WTC11 (cell line): Measurements from ENCODE around the gene FARSA. TPM values are rescaled to one million over a fixed set of nuclear protein-coding genes. Genes with fewer than 3 reads are reported as not detected.
A peak's percentile ranks its signal among the peaks of the same experiment; 100 is the strongest.

Experiments
- ATAC-seq: fragments of 200-7000 bp; cut with Tn5 transposase; 2 replicates; pipeline ENCODE4 v1.10.0; 2021; ENCODE audit warnings: mild to moderate bottlenecking, moderate library complexity
- CTCF ChIA-PET: fragments of 300-600 bp; sonication (Branson Sonifier 250); formaldehyde crosslinking; loops from one replicate; lab custom pipeline; 2021; ENCODE audit warnings: antibody characterized with exemption; lab: Charles Lee
- POLR2A ChIA-PET: fragments of 350-600 bp; sonication (Branson Sonifier 250); formaldehyde crosslinking; loops from one replicate; lab custom pipeline; 2021; ENCODE audit warnings: antibody characterized with exemption; lab: Charles Lee
- DNase-seq: peaks from one replicate; pipeline ENCODE4 v3.0.0; 2021; ENCODE audit warnings: low spot score
- H3K27ac Mint-ChIP-seq: 2 replicates; pipeline ENCODE4 v1.8.0; 2021; ENCODE audit warnings: mixed read lengths
- H3K27me3 Mint-ChIP-seq: 2 replicates; pipeline ENCODE4 v1.8.0; 2021; ENCODE audit warnings: low read depth, mild to moderate bottlenecking, moderate library complexity, mixed read lengths
- H3K36me3 Mint-ChIP-seq: 2 replicates; pipeline ENCODE4 v1.8.0; 2021; ENCODE audit warnings: mixed read lengths
- H3K4me1 Mint-ChIP-seq: 2 replicates; pipeline ENCODE4 v1.8.0; 2022; ENCODE audit warnings: mixed read lengths
- H3K4me3 Mint-ChIP-seq: 2 replicates; pipeline ENCODE4 v1.8.0; 2021; ENCODE audit warnings: mild to moderate bottlenecking, moderate library complexity, mixed read lengths
- H3K9me3 Mint-ChIP-seq: 2 replicates; pipeline ENCODE4 v1.8.0; 2021; ENCODE audit warnings: mixed read lengths
- ATF1 ChIP-seq: sonication (generic); formaldehyde crosslinking; IDR thresholded peaks from 2 replicates; pipeline ENCODE4 v1.8.1; 2023; ENCODE audit warnings: mild to moderate bottlenecking, moderate library complexity, missing genetic modification reagents
- CBFB ChIP-seq: sonication (generic); formaldehyde crosslinking; IDR thresholded peaks from 2 replicates; pipeline ENCODE4 v1.8.1; 2022; ENCODE audit warnings: mild to moderate bottlenecking, low read depth, missing genetic modification reagents
- CREB1 ChIP-seq: sonication (generic); formaldehyde crosslinking; IDR thresholded peaks from 2 replicates; pipeline ENCODE4 v1.8.0; 2023; ENCODE audit warnings: mild to moderate bottlenecking, missing genetic modification reagents
- GABPB1 ChIP-seq: sonication (generic); formaldehyde crosslinking; IDR thresholded peaks from 2 replicates; pipeline ENCODE4 v1.8.1; 2023; ENCODE audit warnings: mild to moderate bottlenecking, missing genetic modification reagents
- GRHL2 ChIP-seq: fragments of 250-450 bp; sonication (Bioruptor Pico); IDR thresholded peaks from 2 replicates; pipeline ENCODE4 v1.8.0; 2022; ENCODE audit warnings: mild to moderate bottlenecking, moderate library complexity; ENCODE audit not compliant: insufficient replicate concordance, severe bottlenecking
- HMGA2 ChIP-seq: fragments of 250-450 bp; sonication (Bioruptor Pico); IDR thresholded peaks from 2 replicates; pipeline ENCODE4 v1.4.0; 2021; ENCODE audit warnings: mild to moderate bottlenecking, moderate library complexity
- JUN ChIP-seq: sonication (generic); formaldehyde crosslinking; IDR thresholded peaks from 2 replicates; pipeline ENCODE4 v1.8.0; 2023; ENCODE audit warnings: mild to moderate bottlenecking, missing genetic modification reagents
- NR2C2 ChIP-seq: sonication (generic); formaldehyde crosslinking; IDR thresholded peaks from 2 replicates; pipeline ENCODE4 v1.8.0; 2022; ENCODE audit warnings: mild to moderate bottlenecking, missing genetic modification reagents
- OVOL2 ChIP-seq: fragments of 250-450 bp; sonication (Bioruptor Pico); IDR thresholded peaks from 2 replicates; pipeline ENCODE4 v1.9.0; 2021; ENCODE audit warnings: mild to moderate bottlenecking, borderline replicate concordance
- RORB ChIP-seq: fragments of 250-450 bp; sonication (Bioruptor Pico); IDR thresholded peaks from 2 replicates; pipeline ENCODE4 v1.9.0; 2021; ENCODE audit warnings: mild to moderate bottlenecking
- SMAD3 ChIP-seq: sonication (generic); formaldehyde crosslinking; IDR thresholded peaks from 2 replicates; pipeline ENCODE4 v1.8.0; 2022; ENCODE audit warnings: missing genetic modification reagents, mild to moderate bottlenecking, borderline replicate concordance
- SP1 ChIP-seq: sonication (generic); formaldehyde crosslinking; conservative IDR thresholded peaks from 2 replicates; pipeline ENCODE4 v1.8.1; 2022; ENCODE audit warnings: missing genetic modification reagents
- ZNF121 ChIP-seq: sonication (generic); formaldehyde crosslinking; IDR thresholded peaks from 2 replicates; pipeline ENCODE4 v1.8.0; 2023; ENCODE audit warnings: missing genetic modification reagents
- ZNF219 ChIP-seq: sonication (generic); formaldehyde crosslinking; IDR thresholded peaks from 2 replicates; pipeline ENCODE4 v1.8.0; 2023; ENCODE audit warnings: missing genetic modification reagents, mild to moderate bottlenecking, borderline replicate concordance
- ZNF232 ChIP-seq: sonication (generic); formaldehyde crosslinking; IDR thresholded peaks from 2 replicates; pipeline ENCODE4 v1.8.0; 2022; ENCODE audit warnings: mild to moderate bottlenecking, missing genetic modification reagents
- ZNF317 ChIP-seq: sonication (generic); formaldehyde crosslinking; IDR thresholded peaks from 2 replicates; pipeline ENCODE4 v1.8.1; 2023; ENCODE audit warnings: low read depth, mild to moderate bottlenecking, moderate library complexity, missing genetic modification reagents, borderline replicate concordance
- ZNF396 ChIP-seq: fragments of 250-450 bp; sonication (Bioruptor Pico); IDR thresholded peaks from 2 replicates; pipeline ENCODE4 v1.8.0; 2021; ENCODE audit warnings: mild to moderate bottlenecking, moderate library complexity, borderline replicate concordance
- total RNA-seq: library from RNA; stranded (reverse); gene quantifications from 3 replicates; pipeline ENCODE4 v1.2.3, GENCODE V29; 2021
- TF ChIP-seq, protein P1 (sequence below): sonication (generic); formaldehyde crosslinking; conservative IDR thresholded peaks from 2 replicates; pipeline ENCODE4 v1.8.1; 2022; ENCODE audit warnings: mild to moderate bottlenecking, missing genetic modification reagents
- TF ChIP-seq, protein P2 (sequence below): sonication (generic); formaldehyde crosslinking; IDR thresholded peaks from 2 replicates; pipeline ENCODE4 v1.8.1; 2023; ENCODE audit warnings: mild to moderate bottlenecking, missing genetic modification reagents
- TF ChIP-seq, protein P3 (sequence below): sonication (generic); formaldehyde crosslinking; conservative IDR thresholded peaks from 2 replicates; pipeline ENCODE4 v1.8.1; 2023; ENCODE audit warnings: mild to moderate bottlenecking, low read depth, missing genetic modification reagents, moderate library complexity
- TF ChIP-seq, protein P4 (sequence below): fragments of 250-450 bp; sonication (Bioruptor Pico); IDR thresholded peaks from 2 replicates; pipeline ENCODE4 v1.9.0; 2021; ENCODE audit warnings: moderate library complexity, mild to moderate bottlenecking, inconsistent platforms, borderline replicate concordance
- TF ChIP-seq, protein P5 (sequence below): sonication (generic); formaldehyde crosslinking; IDR thresholded peaks from 2 replicates; pipeline ENCODE4 v1.8.1; 2022; ENCODE audit warnings: missing genetic modification reagents, borderline replicate concordance
- TF ChIP-seq, protein P6 (sequence below): sonication (generic); formaldehyde crosslinking; IDR thresholded peaks from 2 replicates; pipeline ENCODE4 v1.8.1; 2022; ENCODE audit warnings: mild to moderate bottlenecking, missing genetic modification reagents, moderate library complexity, borderline replicate concordance
- TF ChIP-seq, protein P7 (sequence below): sonication (generic); formaldehyde crosslinking; IDR thresholded peaks from 2 replicates; pipeline ENCODE4 v1.8.1; 2022; ENCODE audit warnings: low read depth, mild to moderate bottlenecking, moderate library complexity, missing genetic modification reagents, borderline replicate concordance
- TF ChIP-seq, protein P8 (sequence below): sonication (generic); formaldehyde crosslinking; IDR thresholded peaks from 2 replicates; pipeline ENCODE4 v1.8.1; 2023; ENCODE audit warnings: mild to moderate bottlenecking, moderate library complexity, missing genetic modification reagents

FARSA gene
- total RNA-seq, 1 experiment from 2014 or later = 108 TPM

DNA sequence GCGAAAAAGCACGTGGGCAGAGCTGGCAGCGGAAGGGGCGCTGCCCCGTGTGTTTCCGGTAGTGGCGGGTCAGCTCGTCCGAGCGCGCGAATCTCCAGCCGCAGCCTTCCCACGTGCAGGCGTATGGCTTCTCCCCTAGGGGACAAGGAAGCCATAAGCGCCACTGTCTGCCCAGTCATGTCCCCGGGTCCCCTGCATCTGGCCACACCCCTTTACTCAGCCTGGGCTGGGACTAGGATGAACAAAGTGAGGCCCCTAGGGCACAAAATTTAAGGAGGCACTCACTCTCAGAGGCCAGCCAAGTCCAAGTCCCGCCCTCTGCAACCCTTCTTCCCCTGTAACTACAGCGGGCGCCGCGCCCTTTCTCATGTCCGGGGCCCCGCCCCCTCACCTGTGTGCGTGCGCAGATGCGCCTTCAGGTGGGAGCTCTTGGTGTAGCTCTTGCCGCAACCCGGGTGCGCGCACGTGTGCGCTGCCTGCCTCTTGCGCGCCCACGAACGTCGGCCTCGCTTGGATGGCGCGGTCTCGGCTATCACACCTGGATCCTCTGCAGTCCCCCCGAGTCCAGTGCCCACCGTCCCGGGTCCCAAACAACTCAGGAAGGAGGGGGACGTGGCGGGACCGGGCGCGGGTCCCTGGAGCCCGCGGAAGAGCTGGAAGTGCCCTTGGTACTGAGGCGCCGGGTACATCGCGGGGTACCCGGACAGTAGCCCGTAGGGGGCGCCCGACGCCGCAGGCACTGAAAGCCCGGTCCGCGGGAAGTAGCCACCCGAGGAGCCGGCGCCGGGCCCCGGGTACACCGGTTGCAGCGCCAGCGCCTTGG is 48.4 kb downstream of the FARSA start:
- ChIA-PET CTCF (interaction anchor here (0.5 to 2.8 kb wide), 53 partner anchors 12 to 1595 kb away, joined by 3 to 63 read pairs (median 5); partner anchors contain the start of genes CALR, FARSA, GET3 and JUNB), POLR2A (interaction anchor here (0.6 to 2.9 kb wide), 17 partner anchors 12 to 210 kb away, joined by 3 to 18 read pairs (median 3); partner anchors contain the start of genes CALR, FARSA, GET3 and RNASEH2A)
- Mint-ChIP-seq H3K27ac (peak overlapping the region; percentile 91), H3K4me3 (peak overlapping the region; percentile 84), H3K4me1 (peaks cover 13% of the 10 kb centered on the region), H3K36me3 (peaks cover 7% of the 10 kb centered on the region; the same call in 1 of the 2 replicates), H3K27me3 (peaks cover 47% of the 10 kb centered on the region), H3K9me3 (peaks cover 5% of the 10 kb centered on the region)
- DNase-seq (peak; percentile 99), ATAC-seq (peak; percentile 83)
- no peak for TF ChIP-seq ZNF121 (CRISPR knock-in tag)
- TF ChIP-seq, protein P1, sequence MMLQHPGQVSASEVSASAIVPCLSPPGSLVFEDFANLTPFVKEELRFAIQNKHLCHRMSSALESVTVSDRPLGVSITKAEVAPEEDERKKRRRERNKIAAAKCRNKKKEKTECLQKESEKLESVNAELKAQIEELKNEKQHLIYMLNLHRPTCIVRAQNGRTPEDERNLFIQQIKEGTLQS (CRISPR knock-in tag) = 0 out of 2 replicates have a peak, but pooled peaks have one; percentile 47
- peak; percentile 96 for TF ChIP-seq ZNF232 (CRISPR knock-in tag)
- TF ChIP-seq, protein P2, sequence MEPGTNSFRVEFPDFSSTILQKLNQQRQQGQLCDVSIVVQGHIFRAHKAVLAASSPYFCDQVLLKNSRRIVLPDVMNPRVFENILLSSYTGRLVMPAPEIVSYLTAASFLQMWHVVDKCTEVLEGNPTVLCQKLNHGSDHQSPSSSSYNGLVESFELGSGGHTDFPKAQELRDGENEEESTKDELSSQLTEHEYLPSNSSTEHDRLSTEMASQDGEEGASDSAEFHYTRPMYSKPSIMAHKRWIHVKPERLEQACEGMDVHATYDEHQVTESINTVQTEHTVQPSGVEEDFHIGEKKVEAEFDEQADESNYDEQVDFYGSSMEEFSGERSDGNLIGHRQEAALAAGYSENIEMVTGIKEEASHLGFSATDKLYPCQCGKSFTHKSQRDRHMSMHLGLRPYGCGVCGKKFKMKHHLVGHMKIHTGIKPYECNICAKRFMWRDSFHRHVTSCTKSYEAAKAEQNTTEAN (CRISPR knock-in tag) = 0 out of 2 replicates have a peak, but pooled peaks have one; percentile 66
- TF ChIP-seq JUN (CRISPR knock-in tag) = peak; percentile 81; the same call in 1 of the 2 replicates
- peak; percentile 96 for TF ChIP-seq SP1 (CRISPR knock-in tag)
- TF ChIP-seq CBFB = no peak
- TF ChIP-seq HMGA2 (CRISPR knock-in tag) = no peak
- TF ChIP-seq ZNF396 (CRISPR knock-in tag) = no peak
- TF ChIP-seq CREB1 (CRISPR knock-in tag) = 0 out of 2 replicates have a peak, but pooled peaks have one; percentile 31
- TF ChIP-seq, protein P3, sequence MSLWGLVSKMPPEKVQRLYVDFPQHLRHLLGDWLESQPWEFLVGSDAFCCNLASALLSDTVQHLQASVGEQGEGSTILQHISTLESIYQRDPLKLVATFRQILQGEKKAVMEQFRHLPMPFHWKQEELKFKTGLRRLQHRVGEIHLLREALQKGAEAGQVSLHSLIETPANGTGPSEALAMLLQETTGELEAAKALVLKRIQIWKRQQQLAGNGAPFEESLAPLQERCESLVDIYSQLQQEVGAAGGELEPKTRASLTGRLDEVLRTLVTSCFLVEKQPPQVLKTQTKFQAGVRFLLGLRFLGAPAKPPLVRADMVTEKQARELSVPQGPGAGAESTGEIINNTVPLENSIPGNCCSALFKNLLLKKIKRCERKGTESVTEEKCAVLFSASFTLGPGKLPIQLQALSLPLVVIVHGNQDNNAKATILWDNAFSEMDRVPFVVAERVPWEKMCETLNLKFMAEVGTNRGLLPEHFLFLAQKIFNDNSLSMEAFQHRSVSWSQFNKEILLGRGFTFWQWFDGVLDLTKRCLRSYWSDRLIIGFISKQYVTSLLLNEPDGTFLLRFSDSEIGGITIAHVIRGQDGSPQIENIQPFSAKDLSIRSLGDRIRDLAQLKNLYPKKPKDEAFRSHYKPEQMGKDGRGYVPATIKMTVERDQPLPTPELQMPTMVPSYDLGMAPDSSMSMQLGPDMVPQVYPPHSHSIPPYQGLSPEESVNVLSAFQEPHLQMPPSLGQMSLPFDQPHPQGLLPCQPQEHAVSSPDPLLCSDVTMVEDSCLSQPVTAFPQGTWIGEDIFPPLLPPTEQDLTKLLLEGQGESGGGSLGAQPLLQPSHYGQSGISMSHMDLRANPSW (CRISPR knock-in tag) = no peak
- TF ChIP-seq, protein P4, sequence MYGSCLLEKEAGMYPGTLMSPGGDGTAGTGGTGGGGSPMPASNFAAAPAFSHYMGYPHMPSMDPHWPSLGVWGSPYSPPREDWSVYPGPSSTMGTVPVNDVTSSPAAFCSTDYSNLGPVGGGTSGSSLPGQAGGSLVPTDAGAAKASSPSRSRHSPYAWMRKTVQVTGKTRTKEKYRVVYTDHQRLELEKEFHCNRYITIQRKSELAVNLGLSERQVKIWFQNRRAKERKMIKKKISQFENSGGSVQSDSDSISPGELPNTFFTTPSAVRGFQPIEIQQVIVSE = no peak
- no peak for TF ChIP-seq ATF1 (CRISPR knock-in tag)
- no peak for TF ChIP-seq RORB (CRISPR knock-in tag)
- no peak for TF ChIP-seq OVOL2 (CRISPR knock-in tag)
- TF ChIP-seq ZNF219 (CRISPR knock-in tag) = 0 out of 2 replicates have a peak, but pooled peaks have one; percentile 59
- TF ChIP-seq ZNF317 (CRISPR knock-in tag) = no peak
- TF ChIP-seq NR2C2 (CRISPR knock-in tag) = 0 out of 2 replicates have a peak, but pooled peaks have one; percentile 34
- TF ChIP-seq GRHL2 (CRISPR knock-in tag) = no peak
- TF ChIP-seq GABPB1 = peak; percentile 26; the same call in 1 of the 2 replicates
- TF ChIP-seq, protein P5, sequence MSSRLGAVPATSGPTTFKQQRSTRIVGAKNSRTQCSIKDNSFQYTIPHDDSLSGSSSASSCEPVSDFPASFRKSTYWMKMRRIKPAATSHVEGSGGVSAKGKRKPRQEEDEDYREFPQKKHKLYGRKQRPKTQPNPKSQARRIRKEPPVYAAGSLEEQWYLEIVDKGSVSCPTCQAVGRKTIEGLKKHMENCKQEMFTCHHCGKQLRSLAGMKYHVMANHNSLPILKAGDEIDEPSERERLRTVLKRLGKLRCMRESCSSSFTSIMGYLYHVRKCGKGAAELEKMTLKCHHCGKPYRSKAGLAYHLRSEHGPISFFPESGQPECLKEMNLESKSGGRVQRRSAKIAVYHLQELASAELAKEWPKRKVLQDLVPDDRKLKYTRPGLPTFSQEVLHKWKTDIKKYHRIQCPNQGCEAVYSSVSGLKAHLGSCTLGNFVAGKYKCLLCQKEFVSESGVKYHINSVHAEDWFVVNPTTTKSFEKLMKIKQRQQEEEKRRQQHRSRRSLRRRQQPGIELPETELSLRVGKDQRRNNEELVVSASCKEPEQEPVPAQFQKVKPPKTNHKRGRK (CRISPR knock-in tag) = no peak
- TF ChIP-seq, protein P6, sequence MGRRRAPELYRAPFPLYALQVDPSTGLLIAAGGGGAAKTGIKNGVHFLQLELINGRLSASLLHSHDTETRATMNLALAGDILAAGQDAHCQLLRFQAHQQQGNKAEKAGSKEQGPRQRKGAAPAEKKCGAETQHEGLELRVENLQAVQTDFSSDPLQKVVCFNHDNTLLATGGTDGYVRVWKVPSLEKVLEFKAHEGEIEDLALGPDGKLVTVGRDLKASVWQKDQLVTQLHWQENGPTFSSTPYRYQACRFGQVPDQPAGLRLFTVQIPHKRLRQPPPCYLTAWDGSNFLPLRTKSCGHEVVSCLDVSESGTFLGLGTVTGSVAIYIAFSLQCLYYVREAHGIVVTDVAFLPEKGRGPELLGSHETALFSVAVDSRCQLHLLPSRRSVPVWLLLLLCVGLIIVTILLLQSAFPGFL (CRISPR knock-in tag) = no peak
- TF ChIP-seq, protein P7, sequence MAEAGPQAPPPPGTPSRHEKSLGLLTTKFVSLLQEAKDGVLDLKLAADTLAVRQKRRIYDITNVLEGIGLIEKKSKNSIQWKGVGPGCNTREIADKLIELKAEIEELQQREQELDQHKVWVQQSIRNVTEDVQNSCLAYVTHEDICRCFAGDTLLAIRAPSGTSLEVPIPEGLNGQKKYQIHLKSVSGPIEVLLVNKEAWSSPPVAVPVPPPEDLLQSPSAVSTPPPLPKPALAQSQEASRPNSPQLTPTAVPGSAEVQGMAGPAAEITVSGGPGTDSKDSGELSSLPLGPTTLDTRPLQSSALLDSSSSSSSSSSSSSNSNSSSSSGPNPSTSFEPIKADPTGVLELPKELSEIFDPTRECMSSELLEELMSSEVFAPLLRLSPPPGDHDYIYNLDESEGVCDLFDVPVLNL (CRISPR knock-in tag) = peak; percentile 81
- TF ChIP-seq, protein P8, sequence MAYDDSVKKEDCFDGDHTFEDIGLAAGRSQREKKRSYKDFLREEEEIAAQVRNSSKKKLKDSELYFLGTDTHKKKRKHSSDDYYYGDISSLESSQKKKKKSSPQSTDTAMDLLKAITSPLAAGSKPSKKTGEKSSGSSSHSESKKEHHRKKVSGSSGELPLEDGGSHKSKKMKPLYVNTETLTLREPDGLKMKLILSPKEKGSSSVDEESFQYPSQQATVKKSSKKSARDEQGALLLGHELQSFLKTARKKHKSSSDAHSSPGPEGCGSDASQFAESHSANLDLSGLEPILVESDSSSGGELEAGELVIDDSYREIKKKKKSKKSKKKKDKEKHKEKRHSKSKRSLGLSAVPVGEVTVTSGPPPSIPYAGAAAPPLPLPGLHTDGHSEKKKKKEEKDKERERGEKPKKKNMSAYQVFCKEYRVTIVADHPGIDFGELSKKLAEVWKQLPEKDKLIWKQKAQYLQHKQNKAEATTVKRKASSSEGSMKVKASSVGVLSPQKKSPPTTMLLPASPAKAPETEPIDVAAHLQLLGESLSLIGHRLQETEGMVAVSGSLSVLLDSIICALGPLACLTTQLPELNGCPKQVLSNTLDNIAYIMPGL (CRISPR knock-in tag) = peak; percentile 96
- peak; percentile 63; the same call in 1 of the 2 replicates for TF ChIP-seq SMAD3 (CRISPR knock-in tag)
